H1 (cell line): ENCODE measurements around the gene PGAP2. TPM values are rescaled to one million over a fixed set of nuclear protein-coding genes. Genes with fewer than 3 reads are reported as not detected.

ENCODE experiments used
- CHD7 ChIP-seq: fragments of 300-600 bp; sonication (generic); IDR thresholded peaks from 2 replicates; pipeline ENCODE4 v1.7.1; 2012; ENCODE audit warnings: low read length, moderate library complexity, mild to moderate bottlenecking, inconsistent platforms; ENCODE audit not compliant: insufficient replicate concordance
- CTCF ChIP-seq, 3 experiments: IDR thresholded peaks; 1 replicate in 2 of 3; 2 replicates in 1 of 3; pipeline versions ENCODE4 v1.5.1 to v1.6.1; 2011; ENCODE audit warnings: low read length in 3 of 3, mild to moderate bottlenecking in 3 of 3, inconsistent platforms in 2 of 3, low read depth in 1 of 3, moderate library complexity in 1 of 3; ENCODE audit not compliant: insufficient read depth in 1 of 3; ENCODE audit errors: control extremely low read depth in 1 of 3
- GABPA ChIP-seq: IDR thresholded peaks from 2 replicates; pipeline ENCODE4 v1.6.1; 2011; ENCODE audit warnings: mild to moderate bottlenecking, low read length, moderate library complexity, borderline replicate concordance; ENCODE audit not compliant: insufficient read depth
- HDAC6 ChIP-seq: IDR thresholded peaks from one replicate; pipeline ENCODE4 v1.7.1; 2012; ENCODE audit warnings: low read depth, mild to moderate bottlenecking, inconsistent platforms, low read length, moderate library complexity
- JUN ChIP-seq: IDR thresholded peaks from 2 replicates; pipeline ENCODE4 v1.6.1; 2011; ENCODE audit warnings: low read depth, mild to moderate bottlenecking, improper control_type of control experiment, low read length
- MAFK ChIP-seq: IDR thresholded peaks from 2 replicates; pipeline ENCODE4 v1.6.1; 2012; ENCODE audit warnings: low read depth, mild to moderate bottlenecking, improper control_type of control experiment, low read length
- POLR2A ChIP-seq, 2 experiments: IDR thresholded peaks; 1 replicate in 1 of 2; 2 replicates in 1 of 2; pipeline ENCODE4 v1.6.1; 2011; ENCODE audit warnings: low read depth in 2 of 2, low read length in 2 of 2, mild to moderate bottlenecking in 2 of 2; ENCODE audit errors: control extremely low read depth in 1 of 2
- SAP30 ChIP-seq: fragments of 300-600 bp; sonication (generic); IDR thresholded peaks from 2 replicates; pipeline ENCODE4 v1.7.1; 2012; ENCODE audit warnings: low read length, moderate library complexity, mild to moderate bottlenecking, inconsistent platforms; ENCODE audit not compliant: insufficient read depth, insufficient replicate concordance
- polyA plus RNA-seq, 7 experiments: library from polyadenylated mRNA; depleted of rRNA in 3 of 7; stranded (reverse) in 5 of 7; unstranded in 2 of 7; fragments of >200 nt in 5 of 7; fragments of 200-250 nt in 2 of 7; gene quantifications; 1 replicate in 5 of 7; 2 replicates in 1 of 7; 4 replicates in 1 of 7; pipeline versions ENCODE4 v1.2.1 to v1.2.3, GENCODE V29; 2011 to 2013; ENCODE audit warnings: missing spikeins in 2 of 7, mixed read lengths in 2 of 7
- total RNA-seq: library from RNA; stranded (reverse); fragmentation: NEBNext Ultra II Directional; extraction: Animal tissue kit (Norgen Biotek cat#: 25700); gene quantifications from 2 replicates; pipeline ENCODE4 v1.2.1, GENCODE V29; 2021

PGAP2 gene
- total and polyA plus RNA-seq, 2 of the 8 experiments (the other 6 are each of a cell fraction or from before 2014, with no cell fraction given), result 56.5 to 106 TPM

GRCh38 chr11:3823762-3824506 lies 15.6 kb downstream of the PGAP2 start (continued):
- TF ChIP-seq CHD7 (no peak), JUN (no peak), GABPA (no peak), CTCF (IDR thresholded peaks at IDR 0.05; ENCODE audit: control extremely low read depth in 1 of 3, insufficient read depth in 1 of 3, low read depth in 1 of 3, low read length in 3 of 3) (no peak), HDAC6 (no peak), POLR2A (IDR thresholded peaks at IDR 0.05; ENCODE audit: control extremely low read depth in 1 of 2, low read depth in 2 of 2, low read length in 2 of 2) (no peak), MAFK (no peak), SAP30 (no peak)
